ENCODE results near the gene PCSK1N. TPM values are rescaled to one million over a fixed set of nuclear protein-coding genes. Genes with fewer than 3 reads are reported as not detected.

The PCSK1N gene
- total and polyA plus RNA-seq, 2 of the 13 experiments (the other 11 are each of a cell fraction or from before 2014, with no cell fraction given) = 4.5 to 14.0 TPM

- TF ChIP-seq IKZF4 (CRISPR knock-in tag; IDR thresholded peaks at IDR 0.05; ENCODE audit: borderline replicate concordance, low read depth, not compliant biosample characterization) = no peak
- TF ChIP-seq TBL1XR1 (IDR thresholded peaks at IDR 0.05; ENCODE audit: borderline replicate concordance, low read length, partially characterized antibody) = no peak
- no peak for TF ChIP-seq EED (CRISPR knock-in tag; IDR thresholded peaks at IDR 0.05)
- TF ChIP-seq BCL3 (CRISPR knock-in tag; IDR thresholded peaks at IDR 0.05) = no peak
- TF ChIP-seq ZNF703 (CRISPR knock-in tag; IDR thresholded peaks at IDR 0.05; ENCODE audit: borderline replicate concordance) = no peak
- no peak for TF ChIP-seq GFI1 (CRISPR knock-in tag; IDR thresholded peaks at IDR 0.05; ENCODE audit: borderline replicate concordance)
- TF ChIP-seq ZBTB40 (IDR thresholded peaks at IDR 0.05) = no peak
- TF ChIP-seq ZBTB40 (CRISPR knock-in tag; IDR thresholded peaks at IDR 0.05) = no peak
- no peak for TF ChIP-seq ZNF256 (CRISPR knock-in tag; conservative IDR thresholded peaks at IDR 0.05)
- TF ChIP-seq HMGXB3 (CRISPR knock-in tag; IDR thresholded peaks at IDR 0.05; ENCODE audit: borderline replicate concordance) = no peak
- TF ChIP-seq ZNF629 (CRISPR knock-in tag; conservative IDR thresholded peaks at IDR 0.05) = no peak
- no peak for TF ChIP-seq KLF13 (CRISPR knock-in tag; IDR thresholded peaks at IDR 0.05)
Measured at GRCh38 chrX:48793935-48794334, 41.5 kb downstream of the PCSK1N start (continued).
